Measurements from ENCODE around the gene TPD52L2.
"Not testable (repeated sequence)": the region's sequence is repeated elsewhere in the genome, so short reads cannot be mapped to it uniquely, and the experiment has no call there.

Gene TPD52L2

GRCh38 chr20:63920226-63920625, 55.2 kb downstream of the TPD52L2 start:
- DNase-seq (ENCODE audit: low read depth) = no peak
- in situ Hi-C loops (cut with HindIII; ENCODE audit: low sequenced_read_pairs) = no loop called here
- TF ChIP-seq CTCF (IDR thresholded peaks at IDR 0.05; ENCODE audit: low read depth, low read length, missing control alignments) = no peak
- H3K4me3 ChIP-seq (ENCODE audit: low read depth, low read length) = no peak overlapping the region

- in situ Hi-C loops (cut with HindIII; ENCODE audit: low sequenced_read_pairs) = no loop called here
- no peak for DNase-seq (ENCODE audit: low read depth)
- no peak for TF ChIP-seq CTCF (IDR thresholded peaks at IDR 0.05; ENCODE audit: low read depth, low read length, missing control alignments)
- no peak overlapping the region for H3K4me3 ChIP-seq (ENCODE audit: low read depth, low read length)
These were observed 58.6 kb downstream of the TPD52L2 start for GRCh38 chr20:63923651-63924050.

GRCh38 chr20:63924241-63924640, 59.2 kb downstream of the TPD52L2 start:
- H3K4me3 ChIP-seq (ENCODE audit: low read depth, low read length) = no peak overlapping the region
- TF ChIP-seq CTCF (IDR thresholded peaks at IDR 0.05; ENCODE audit: low read depth, low read length, missing control alignments) = no peak
- in situ Hi-C loops (cut with HindIII; ENCODE audit: low sequenced_read_pairs) = no loop called here
- no peak for DNase-seq (ENCODE audit: low read depth)

GRCh38 chr20:63926298-63926697, 61.2 kb downstream of the TPD52L2 start:
- no peak for TF ChIP-seq CTCF (IDR thresholded peaks at IDR 0.05; ENCODE audit: low read depth, low read length, missing control alignments)
- DNase-seq (ENCODE audit: low read depth) = no peak
- in situ Hi-C loops (cut with HindIII; ENCODE audit: low sequenced_read_pairs) = no loop called here
- H3K4me3 ChIP-seq (ENCODE audit: low read depth, low read length) = no peak overlapping the region

GRCh38 chr20:63929071-63929470, 64.0 kb downstream of the TPD52L2 start:
- no peak overlapping the region for H3K4me3 ChIP-seq (ENCODE audit: low read depth, low read length)
- in situ Hi-C loops (cut with HindIII; ENCODE audit: low sequenced_read_pairs) = no loop called here
- no peak for DNase-seq (ENCODE audit: low read depth)
- no peak for TF ChIP-seq CTCF (IDR thresholded peaks at IDR 0.05; ENCODE audit: low read depth, low read length, missing control alignments)

GRCh38 chr20:63929473-63929883, 64.4 kb downstream of the TPD52L2 start:
- in situ Hi-C loops (cut with HindIII; ENCODE audit: low sequenced_read_pairs); DNase-seq (ENCODE audit: low read depth); H3K4me3 ChIP-seq (ENCODE audit: low read depth, low read length): not testable (repeated sequence)

- no peak overlapping the region for H3K4me3 ChIP-seq (ENCODE audit: low read depth, low read length)
- DNase-seq (ENCODE audit: low read depth) = no peak
- TF ChIP-seq CTCF (IDR thresholded peaks at IDR 0.05; ENCODE audit: low read depth, low read length, missing control alignments) = no peak
- in situ Hi-C loops (cut with HindIII; ENCODE audit: low sequenced_read_pairs) = no loop called here
These were observed 66.0 kb downstream of the TPD52L2 start for GRCh38 chr20:63930971-63931553.
